ENCODE measurements around the gene TCF4. TPM values are rescaled to one million over a fixed set of nuclear protein-coding genes. Genes with fewer than 3 reads are reported as not detected.

TCF4 gene
- total and polyA plus RNA-seq, 2 experiments from 2014 or later, result 77.7 to 89.2 TPM

DNA sequence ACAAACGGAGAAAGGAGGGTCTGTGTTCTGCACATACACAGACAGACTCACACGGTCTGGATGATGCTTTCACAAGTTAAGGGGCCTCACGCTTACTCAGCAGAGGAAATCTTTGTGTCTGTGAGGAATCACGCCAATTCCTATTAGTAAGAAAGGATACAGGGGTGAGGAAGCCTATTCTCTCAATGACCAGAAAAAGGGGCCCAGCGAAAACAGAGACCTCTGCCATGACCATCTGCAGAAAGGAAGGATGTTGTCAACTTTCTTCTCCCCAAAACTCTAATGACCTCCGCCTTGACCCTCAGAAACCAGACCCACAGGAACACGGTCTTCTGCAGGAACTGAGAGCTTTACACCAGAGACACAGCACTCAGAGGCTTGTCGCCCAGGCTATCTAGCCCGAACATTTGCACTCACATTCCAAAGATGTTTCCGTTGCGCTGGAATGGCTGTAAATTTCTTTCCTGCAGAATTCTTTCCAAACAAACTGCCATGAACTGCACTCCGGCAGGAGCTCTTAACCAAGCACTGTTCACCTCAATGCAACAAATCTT, 186.3 kb downstream of the TCF4 start:
- H3K4me1 Mint-ChIP-seq, result peaks cover 88% of the 10 kb centered on the region
- Histone ChIP-seq H3K27me3 (ENCODE audit: insufficient read depth) (no peaks in the 10 kb centered on the region), H2AFZ (no peak overlapping the region), H3F3A (replicated peaks; ENCODE audit: low read depth) (no peaks in the 10 kb centered on the region), H3K27ac (ENCODE audit: low read depth) (peak overlapping the region; percentile 87), H3K4me2 (peak overlapping the region; percentile 62), H3K4me1 (ENCODE audit: insufficient read depth) (peaks cover 84% of the 10 kb centered on the region), H3K4me3 (0 out of 2 replicates have a peak overlapping the region, but pooled peaks have one; percentile 7), H3K9me2 (ENCODE audit: insufficient read depth) (no peaks in the 10 kb centered on the region), H3K36me3 (ENCODE audit: insufficient read depth) (no peaks in the 10 kb centered on the region), H4K20me1 (replicated peaks; ENCODE audit: insufficient read depth) (no peaks in the 10 kb centered on the region), H3K79me2 (replicated peaks; ENCODE audit: insufficient read depth) (peaks cover 79% of the 10 kb centered on the region)
- H3K27ac Mint-ChIP-seq, result peak overlapping the region; percentile 82
- no peaks in the 10 kb centered on the region for H3K36me3 Mint-ChIP-seq (ENCODE audit: low read depth)
- H3K27me3 Mint-ChIP-seq (ENCODE audit: insufficient read depth, low read depth, poor library complexity), result peaks cover 5% of the 10 kb centered on the region
- TF ChIP-seq, protein P1, sequence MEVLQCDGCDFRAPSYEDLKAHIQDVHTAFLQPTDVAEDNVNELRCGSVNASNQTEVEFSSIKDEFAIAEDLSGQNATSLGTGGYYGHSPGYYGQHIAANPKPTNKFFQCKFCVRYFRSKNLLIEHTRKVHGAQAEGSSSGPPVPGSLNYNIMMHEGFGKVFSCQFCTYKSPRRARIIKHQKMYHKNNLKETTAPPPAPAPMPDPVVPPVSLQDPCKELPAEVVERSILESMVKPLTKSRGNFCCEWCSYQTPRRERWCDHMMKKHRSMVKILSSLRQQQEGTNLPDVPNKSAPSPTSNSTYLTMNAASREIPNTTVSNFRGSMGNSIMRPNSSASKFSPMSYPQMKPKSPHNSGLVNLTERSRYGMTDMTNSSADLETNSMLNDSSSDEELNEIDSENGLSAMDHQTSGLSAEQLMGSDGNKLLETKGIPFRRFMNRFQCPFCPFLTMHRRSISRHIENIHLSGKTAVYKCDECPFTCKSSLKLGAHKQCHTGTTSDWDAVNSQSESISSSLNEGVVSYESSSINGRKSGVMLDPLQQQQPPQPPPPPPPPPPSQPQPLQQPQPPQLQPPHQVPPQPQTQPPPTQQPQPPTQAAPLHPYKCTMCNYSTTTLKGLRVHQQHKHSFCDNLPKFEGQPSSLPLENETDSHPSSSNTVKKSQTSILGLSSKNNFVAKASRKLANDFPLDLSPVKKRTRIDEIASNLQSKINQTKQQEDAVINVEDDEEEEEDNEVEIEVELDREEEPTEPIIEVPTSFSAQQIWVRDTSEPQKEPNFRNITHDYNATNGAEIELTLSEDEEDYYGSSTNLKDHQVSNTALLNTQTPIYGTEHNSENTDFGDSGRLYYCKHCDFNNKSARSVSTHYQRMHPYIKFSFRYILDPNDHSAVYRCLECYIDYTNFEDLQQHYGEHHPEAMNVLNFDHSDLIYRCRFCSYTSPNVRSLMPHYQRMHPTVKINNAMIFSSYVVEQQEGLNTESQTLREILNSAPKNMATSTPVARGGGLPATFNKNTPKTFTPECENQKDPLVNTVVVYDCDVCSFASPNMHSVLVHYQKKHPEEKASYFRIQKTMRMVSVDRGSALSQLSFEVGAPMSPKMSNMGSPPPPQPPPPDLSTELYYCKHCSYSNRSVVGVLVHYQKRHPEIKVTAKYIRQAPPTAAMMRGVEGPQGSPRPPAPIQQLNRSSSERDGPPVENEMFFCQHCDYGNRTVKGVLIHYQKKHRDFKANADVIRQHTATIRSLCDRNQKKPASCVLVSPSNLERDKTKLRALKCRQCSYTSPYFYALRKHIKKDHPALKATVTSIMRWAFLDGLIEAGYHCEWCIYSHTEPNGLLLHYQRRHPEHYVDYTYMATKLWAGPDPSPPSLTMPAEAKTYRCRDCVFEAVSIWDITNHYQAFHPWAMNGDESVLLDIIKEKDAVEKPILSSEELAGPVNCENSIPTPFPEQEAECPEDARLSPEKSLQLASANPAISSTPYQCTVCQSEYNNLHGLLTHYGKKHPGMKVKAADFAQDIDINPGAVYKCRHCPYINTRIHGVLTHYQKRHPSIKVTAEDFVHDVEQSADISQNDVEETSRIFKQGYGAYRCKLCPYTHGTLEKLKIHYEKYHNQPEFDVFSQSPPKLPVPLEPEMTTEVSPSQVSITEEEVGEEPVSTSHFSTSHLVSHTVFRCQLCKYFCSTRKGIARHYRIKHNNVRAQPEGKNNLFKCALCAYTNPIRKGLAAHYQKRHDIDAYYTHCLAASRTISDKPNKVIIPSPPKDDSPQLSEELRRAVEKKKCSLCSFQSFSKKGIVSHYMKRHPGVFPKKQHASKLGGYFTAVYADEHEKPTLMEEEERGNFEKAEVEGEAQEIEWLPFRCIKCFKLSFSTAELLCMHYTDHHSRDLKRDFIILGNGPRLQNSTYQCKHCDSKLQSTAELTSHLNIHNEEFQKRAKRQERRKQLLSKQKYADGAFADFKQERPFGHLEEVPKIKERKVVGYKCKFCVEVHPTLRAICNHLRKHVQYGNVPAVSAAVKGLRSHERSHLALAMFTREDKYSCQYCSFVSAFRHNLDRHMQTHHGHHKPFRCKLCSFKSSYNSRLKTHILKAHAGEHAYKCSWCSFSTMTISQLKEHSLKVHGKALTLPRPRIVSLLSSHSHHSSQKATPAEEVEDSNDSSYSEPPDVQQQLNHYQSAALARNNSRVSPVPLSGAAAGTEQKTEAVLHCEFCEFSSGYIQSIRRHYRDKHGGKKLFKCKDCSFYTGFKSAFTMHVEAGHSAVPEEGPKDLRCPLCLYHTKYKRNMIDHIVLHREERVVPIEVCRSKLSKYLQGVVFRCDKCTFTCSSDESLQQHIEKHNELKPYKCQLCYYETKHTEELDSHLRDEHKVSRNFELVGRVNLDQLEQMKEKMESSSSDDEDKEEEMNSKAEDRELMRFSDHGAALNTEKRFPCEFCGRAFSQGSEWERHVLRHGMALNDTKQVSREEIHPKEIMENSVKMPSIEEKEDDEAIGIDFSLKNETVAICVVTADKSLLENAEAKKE (CRISPR knock-in tag; IDR thresholded peaks at IDR 0.05), result peak; percentile 74; the same call in 1 of the 2 replicates
- TF ChIP-seq ZNF114 (CRISPR knock-in tag; IDR thresholded peaks at IDR 0.05), result no peak
- TF ChIP-seq, protein P2, sequence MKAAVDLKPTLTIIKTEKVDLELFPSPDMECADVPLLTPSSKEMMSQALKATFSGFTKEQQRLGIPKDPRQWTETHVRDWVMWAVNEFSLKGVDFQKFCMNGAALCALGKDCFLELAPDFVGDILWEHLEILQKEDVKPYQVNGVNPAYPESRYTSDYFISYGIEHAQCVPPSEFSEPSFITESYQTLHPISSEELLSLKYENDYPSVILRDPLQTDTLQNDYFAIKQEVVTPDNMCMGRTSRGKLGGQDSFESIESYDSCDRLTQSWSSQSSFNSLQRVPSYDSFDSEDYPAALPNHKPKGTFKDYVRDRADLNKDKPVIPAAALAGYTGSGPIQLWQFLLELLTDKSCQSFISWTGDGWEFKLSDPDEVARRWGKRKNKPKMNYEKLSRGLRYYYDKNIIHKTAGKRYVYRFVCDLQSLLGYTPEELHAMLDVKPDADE (IDR thresholded peaks at IDR 0.05), result no peak
- 0 out of 2 replicates have a peak, but pooled peaks have one; percentile 26 for TF ChIP-seq NANOG (IDR thresholded peaks at IDR 0.05; ENCODE audit: borderline replicate concordance)
- no peak for TF ChIP-seq EZH2 (IDR thresholded peaks at IDR 0.05; ENCODE audit: low read depth, unreplicated experiment)
- peak overlapping the region; percentile 36 for H3K4me3 Mint-ChIP-seq
- H3K9me3 Mint-ChIP-seq, result no peaks in the 10 kb centered on the region
- DNase-seq (ENCODE audit: low spot score) (peak; percentile 86), ATAC-seq (peak; percentile 86)

Data from GM23338 (cell line).